Skeletal muscle tissue (tissue), 4 donors: ENCODE results near the gene BCL2L11. TPM values are rescaled to one million over a fixed set of nuclear protein-coding genes. Genes with fewer than 3 reads are reported as not detected.

ENCODE experiments used
- H3K27ac ChIP-seq: one replicate; pipeline ENCODE4 v1.7.0; 2013; ENCODE audit warnings: mild to moderate bottlenecking, low read depth, low read length, inconsistent platforms
- H3K27me3 ChIP-seq, 3 donors: one replicate each; pipeline ENCODE4 v1.7.0; 2013; ENCODE audit warnings: low read length in 3 of 3; ENCODE audit not compliant: control insufficient read depth in 3 of 3, insufficient read depth in 3 of 3
- H3K36me3 ChIP-seq, 3 donors: one replicate each; pipeline ENCODE4 v1.7.0; 2013; ENCODE audit warnings: low read length in 3 of 3; ENCODE audit not compliant: control insufficient read depth in 3 of 3, insufficient read depth in 3 of 3
- H3K4me1 ChIP-seq, 3 donors: one replicate each; pipeline ENCODE4 v1.7.0; 2013; ENCODE audit warnings: low read length in 3 of 3, mild to moderate bottlenecking in 3 of 3; ENCODE audit not compliant: control insufficient read depth in 3 of 3, insufficient read depth in 3 of 3
- H3K4me3 ChIP-seq, 3 donors: one replicate each; pipeline ENCODE4 v1.7.0; 2013; ENCODE audit warnings: low read length in 3 of 3
- H3K9ac ChIP-seq, 3 donors: one replicate each; pipeline ENCODE4 v1.7.0; 2013; ENCODE audit warnings: low read length in 3 of 3, mild to moderate bottlenecking in 3 of 3, moderate library complexity in 2 of 3, low read depth in 1 of 3
- H3K9me3 ChIP-seq, 3 donors: one replicate each; pipeline ENCODE4 v1.7.0; 2013; ENCODE audit warnings: low read length in 3 of 3; ENCODE audit not compliant: control insufficient read depth in 3 of 3
- total RNA-seq: library from RNA; depleted of rRNA; stranded (reverse); fragments of >200 nt; gene quantifications from one replicate; pipeline ENCODE4 v1.2.3, GENCODE V29; 2014
- donor health status: Osteomylitis.

The BCL2L11 gene
- total RNA-seq, 1 donor from 2014 or later: 6.3 TPM

DNA sequence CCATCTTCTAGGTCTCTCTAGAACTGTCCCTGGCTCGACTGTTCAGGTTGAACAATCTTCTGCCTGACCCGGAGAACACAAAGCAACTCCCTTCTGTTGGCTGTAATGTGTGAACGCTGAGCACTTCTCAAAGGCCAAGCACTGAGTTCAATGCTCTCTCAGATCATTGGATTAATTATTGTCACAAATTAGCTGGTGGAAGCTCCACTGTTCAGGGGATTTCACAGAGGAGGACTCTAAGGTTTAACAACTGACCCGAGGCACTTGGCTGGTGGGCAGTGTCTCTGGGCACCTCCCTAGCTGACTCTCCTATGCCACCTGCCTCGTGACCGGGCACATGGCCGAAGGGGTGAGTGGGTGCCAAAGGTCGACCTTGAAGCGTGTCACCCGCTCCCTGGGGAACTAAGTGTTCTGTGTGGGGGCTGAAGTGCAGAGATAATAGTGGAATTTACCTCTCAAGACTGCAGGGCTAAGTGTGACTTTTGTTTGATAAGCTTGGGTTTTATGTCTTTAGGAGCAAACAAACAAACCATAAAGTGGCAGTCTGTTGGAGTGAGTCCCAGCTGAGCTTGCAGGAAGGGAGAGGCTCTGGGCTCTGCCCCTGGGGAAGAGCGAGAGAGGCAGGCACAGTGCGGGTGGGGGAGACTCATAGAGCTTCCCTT is 64.8 kb downstream of the BCL2L11 start:
- peak overlapping the region in 2 of 3 donors; percentile 15 to 27 for H3K4me3 ChIP-seq
- H3K4me1 ChIP-seq: peaks cover 11 to 19% (median 15%) of the 10 kb centered on the region in 3 donors
- H3K9ac ChIP-seq: peak overlapping the region in 1 of 3 donors; percentile 19
- H3K36me3 ChIP-seq: no peaks in the 10 kb centered on the region
- no peaks in the 10 kb centered on the region for H3K9me3 ChIP-seq
- H3K27ac ChIP-seq: no peak overlapping the region
- H3K27me3 ChIP-seq: no peaks in the 10 kb centered on the region

DNA sequence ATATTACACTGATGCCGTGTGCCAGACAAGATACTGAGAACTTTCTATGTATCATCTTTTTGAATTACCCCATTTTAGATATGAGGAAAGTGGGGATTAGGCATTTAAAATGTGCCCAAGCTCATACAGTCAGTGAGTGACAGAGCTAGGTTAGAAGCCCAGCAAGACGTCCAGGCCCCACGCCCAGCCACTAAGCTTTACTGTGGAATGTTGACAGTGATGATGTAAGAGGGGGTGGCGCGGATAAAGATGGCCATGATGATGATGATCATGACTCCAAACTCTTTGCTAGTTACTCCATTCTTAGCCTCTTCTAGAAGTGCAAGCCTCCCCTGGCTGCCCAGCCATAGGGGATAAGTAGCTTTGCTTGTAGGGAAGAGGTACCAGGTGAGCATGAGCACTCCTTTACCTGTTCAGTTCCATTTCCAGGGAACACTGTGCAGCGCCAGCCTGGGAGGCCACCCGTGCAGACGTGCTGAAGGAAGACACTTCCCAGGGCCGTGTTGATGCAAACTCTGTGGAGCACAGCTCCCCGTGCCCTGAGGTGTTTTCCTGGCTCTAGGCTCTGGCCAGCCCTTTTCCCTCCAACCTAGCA is 65.5 kb downstream of the BCL2L11 start:
- H3K27me3 ChIP-seq: no peaks in the 10 kb centered on the region
- H3K36me3 ChIP-seq: no peaks in the 10 kb centered on the region
- no peak overlapping the region for H3K9ac ChIP-seq
- no peak overlapping the region for H3K27ac ChIP-seq
- no peaks in the 10 kb centered on the region for H3K9me3 ChIP-seq
- peaks cover 11 to 19% (median 15%) of the 10 kb centered on the region in 3 donors for H3K4me1 ChIP-seq
- H3K4me3 ChIP-seq: no peak overlapping the region

DNA sequence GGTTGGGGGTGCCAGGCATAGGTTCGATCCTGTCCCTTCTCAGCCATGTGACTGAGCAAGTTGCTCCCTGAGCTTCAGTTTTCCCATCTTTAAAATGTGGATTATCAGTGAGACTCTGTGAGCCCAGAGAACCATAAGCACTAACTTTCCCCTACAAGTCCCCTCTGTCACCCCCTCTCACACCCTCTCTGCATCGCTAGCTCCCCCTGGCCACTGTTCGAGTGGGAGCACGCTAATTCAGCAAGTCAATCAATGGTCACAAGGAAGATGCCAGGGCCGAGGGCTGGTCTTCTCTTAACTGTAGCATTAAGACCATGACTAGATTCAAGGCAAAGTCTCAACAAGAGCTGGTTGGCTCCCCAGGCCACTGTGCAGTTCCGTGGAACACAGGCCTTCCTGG is 66.2 kb downstream of the BCL2L11 start:
- Histone ChIP-seq H3K9ac (no peak overlapping the region), H3K9me3 (no peaks in the 10 kb centered on the region)

DNA sequence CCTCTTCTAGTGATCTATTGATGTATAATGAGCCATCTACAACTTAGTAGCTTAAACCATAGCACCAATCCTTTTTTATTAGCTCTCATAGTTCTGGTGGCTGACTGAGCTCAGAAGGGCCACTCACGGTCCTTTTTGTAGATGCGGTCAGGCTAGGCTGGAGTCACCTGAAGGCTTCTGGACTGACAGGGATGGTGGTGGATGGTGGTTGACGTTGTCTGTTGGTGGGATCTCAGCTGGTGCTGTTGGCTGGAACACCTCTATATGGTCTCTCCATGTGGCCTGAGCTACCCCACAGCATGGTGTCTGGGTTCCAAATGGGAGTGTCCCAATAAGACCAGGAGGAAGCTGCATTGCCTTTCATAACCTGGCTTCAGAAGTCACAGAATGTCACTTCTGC is 68.0 kb downstream of the BCL2L11 start:
- Histone ChIP-seq H3K9me3 (no peaks in the 10 kb centered on the region), H3K4me1 (peaks cover 11 to 19% (median 15%) of the 10 kb centered on the region in 3 donors), H3K27me3 (no peaks in the 10 kb centered on the region), H3K36me3 (no peaks in the 10 kb centered on the region), H3K27ac (no peak overlapping the region), H3K4me3 (no peak overlapping the region), H3K9ac (no peak overlapping the region)

More for the DNA sequence above, 66.2 kb downstream of the BCL2L11 start:
- Histone ChIP-seq H3K27ac (no peak overlapping the region), H3K27me3 (no peaks in the 10 kb centered on the region), H3K4me3 (no peak overlapping the region), H3K4me1 (peaks cover 11 to 19% (median 15%) of the 10 kb centered on the region in 3 donors), H3K36me3 (no peaks in the 10 kb centered on the region)

DNA sequence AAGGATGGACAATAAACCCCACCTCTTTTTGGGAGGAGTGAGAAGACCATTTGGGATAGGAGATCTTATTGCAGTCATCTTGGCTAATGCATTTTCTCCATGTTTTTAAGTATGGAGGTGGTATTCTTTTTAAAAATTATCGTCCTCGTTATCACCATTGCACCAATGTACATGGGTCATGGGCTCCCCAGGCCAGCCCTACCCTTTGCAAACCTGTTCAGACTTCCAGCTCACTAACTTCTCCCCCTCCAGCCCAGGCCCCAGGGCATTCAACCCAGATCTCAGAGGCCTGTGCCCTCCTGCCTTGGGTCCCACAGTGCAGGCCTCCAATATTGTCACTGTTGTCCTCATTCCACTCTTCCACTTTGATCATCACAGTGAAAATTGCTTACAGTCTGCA is 68.4 kb downstream of the BCL2L11 start:
- no peaks in the 10 kb centered on the region for H3K9me3 ChIP-seq
- H3K4me1 ChIP-seq: peaks cover 11 to 19% (median 15%) of the 10 kb centered on the region in 3 donors
- no peak overlapping the region for H3K9ac ChIP-seq
- no peak overlapping the region for H3K27ac ChIP-seq
- H3K4me3 ChIP-seq: no peak overlapping the region
- no peaks in the 10 kb centered on the region for H3K27me3 ChIP-seq
- H3K36me3 ChIP-seq: no peaks in the 10 kb centered on the region

DNA sequence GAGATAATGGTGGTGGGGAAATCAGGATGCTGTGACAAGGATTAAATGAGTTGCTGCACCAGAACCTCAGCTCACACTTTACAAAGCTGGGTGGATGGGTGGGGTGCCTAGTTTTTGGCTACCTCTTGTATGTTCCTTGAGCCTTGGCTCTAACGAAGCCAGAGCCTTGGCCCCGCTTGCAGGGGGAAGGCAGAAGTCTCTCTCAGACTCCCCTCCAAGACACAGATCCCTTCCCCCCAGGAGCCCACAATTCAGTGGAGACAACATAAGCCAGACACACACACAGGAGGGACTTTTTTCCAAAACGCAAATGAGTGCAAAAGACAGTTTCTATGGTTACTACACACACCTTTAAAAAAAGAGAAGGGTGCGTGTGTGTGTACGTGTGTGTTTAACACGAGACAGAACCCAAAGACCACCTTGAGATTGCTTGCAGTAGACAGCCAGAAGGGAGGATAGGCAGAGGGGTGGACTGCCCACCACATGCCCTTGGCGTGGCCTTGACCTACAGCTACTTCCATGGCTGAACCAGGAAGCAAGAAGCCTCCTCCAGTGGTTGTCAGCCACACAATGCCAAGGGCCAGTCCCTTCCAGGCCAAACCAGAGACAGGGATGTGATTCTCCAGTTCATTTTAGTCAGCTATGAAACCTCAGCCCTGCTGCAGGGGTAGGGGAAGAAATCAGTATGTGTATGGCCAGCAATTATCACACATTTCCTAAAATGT is 70.3 kb downstream of the BCL2L11 start:
- H3K27ac ChIP-seq: no peak overlapping the region
- H3K9me3 ChIP-seq: no peaks in the 10 kb centered on the region
- peaks cover 0 to 1% (median under 1%) of the 10 kb centered on the region in 3 donors for H3K4me1 ChIP-seq
- no peak overlapping the region for H3K9ac ChIP-seq
- H3K27me3 ChIP-seq: no peaks in the 10 kb centered on the region
- H3K4me3 ChIP-seq: no peak overlapping the region
- no peaks in the 10 kb centered on the region for H3K36me3 ChIP-seq

DNA sequence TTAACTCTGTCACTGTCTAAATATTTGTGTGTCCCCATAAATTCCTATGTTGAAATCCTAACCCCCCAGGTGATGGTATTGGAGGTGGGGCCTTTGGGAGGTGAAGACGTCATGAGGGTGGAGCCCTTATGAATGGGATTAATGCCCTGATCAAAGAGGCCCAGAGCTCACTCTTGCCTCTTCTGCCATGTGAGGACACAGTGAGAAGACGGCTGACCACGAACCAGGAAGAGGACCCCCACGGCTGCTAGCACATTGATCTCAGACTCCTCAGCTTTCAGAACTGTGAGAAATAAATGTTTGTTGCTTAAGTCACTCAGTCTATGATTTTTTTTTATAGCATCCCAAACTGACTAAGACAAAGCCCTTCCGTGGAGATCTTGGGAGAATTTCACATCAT is 71.2 kb downstream of the BCL2L11 start:
- H3K4me1 ChIP-seq: peaks cover 0 to 2% (median 0%) of the 10 kb centered on the region in 3 donors
- no peaks in the 10 kb centered on the region for H3K27me3 ChIP-seq
- no peak overlapping the region for H3K4me3 ChIP-seq
- H3K36me3 ChIP-seq: no peaks in the 10 kb centered on the region
- no peak overlapping the region for H3K27ac ChIP-seq
- H3K9ac ChIP-seq: no peak overlapping the region
- H3K9me3 ChIP-seq: no peaks in the 10 kb centered on the region

DNA sequence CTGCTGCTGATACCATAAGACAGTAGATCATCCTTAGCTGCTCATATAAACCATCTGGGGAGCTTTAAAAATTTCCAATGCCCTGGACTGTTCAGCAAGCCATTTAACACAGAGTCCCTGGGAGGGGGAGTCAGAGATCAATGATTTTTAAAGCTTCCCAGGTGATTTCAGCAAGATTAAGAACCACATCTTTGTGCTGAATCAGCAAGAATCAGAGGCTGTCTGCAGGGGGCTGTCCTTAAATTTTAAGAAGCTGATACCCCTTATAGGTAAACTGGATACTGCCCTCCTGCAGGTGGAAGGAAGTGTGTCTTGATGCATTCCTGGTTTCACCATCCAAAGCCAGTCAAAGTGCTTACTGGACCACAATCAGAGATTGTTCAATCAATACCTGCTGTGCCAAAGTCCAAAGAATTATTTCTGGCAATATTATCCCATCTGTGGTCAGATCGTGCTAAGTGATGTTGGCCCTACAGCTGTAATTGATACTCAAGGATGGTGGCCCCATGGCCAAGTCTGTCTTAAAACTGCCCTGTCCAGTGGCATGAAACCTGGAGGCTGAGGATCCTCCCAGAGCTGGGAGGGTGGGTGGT is 72.2 kb downstream of the BCL2L11 start:
- H3K27ac ChIP-seq: no peak overlapping the region
- peaks cover 0 to 2% (median 0%) of the 10 kb centered on the region in 3 donors for H3K4me1 ChIP-seq
- H3K4me3 ChIP-seq: no peak overlapping the region
- no peaks in the 10 kb centered on the region for H3K9me3 ChIP-seq
- H3K27me3 ChIP-seq: no peaks in the 10 kb centered on the region
- no peaks in the 10 kb centered on the region for H3K36me3 ChIP-seq
- H3K9ac ChIP-seq: no peak overlapping the region

DNA sequence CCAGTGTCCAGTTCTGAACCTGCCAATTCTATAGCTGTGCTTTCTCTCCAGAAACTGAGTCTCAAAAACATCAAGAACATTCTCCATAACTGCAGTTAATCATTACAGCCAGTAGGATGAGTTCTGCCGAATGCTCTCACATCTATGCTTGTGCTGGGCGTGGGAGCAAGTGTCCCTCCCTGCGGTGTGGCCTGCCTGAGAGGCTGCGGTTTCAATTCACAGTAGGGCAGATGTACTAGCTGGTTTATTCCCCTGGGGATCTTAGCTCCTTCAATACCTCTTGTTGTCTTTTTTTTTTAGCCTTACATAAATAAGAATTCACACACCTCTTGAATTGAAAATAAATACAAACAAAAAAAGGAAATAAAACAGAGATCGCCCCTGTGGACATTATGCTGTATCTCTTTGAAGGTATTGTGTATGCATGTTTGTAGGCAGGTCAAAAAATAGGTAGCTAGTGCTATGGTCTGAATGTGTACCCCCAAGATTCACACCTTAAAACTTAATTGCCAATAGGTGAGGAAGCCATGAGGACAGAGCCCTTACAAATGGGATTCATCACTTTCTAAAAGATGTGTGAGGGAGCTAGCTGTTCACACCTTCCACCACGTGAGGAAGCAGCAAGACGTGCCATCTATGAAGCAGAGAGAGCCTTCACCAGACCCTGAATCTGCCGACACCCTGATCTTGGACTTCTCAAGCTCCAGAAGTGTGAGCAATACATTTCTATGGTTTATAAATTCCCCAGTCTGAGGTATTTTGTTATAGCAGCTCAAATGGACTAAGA is 74.3 kb downstream of the BCL2L11 start:
- no peak overlapping the region for H3K9ac ChIP-seq
- H3K4me1 ChIP-seq: peaks cover 0 to 5% (median 4%) of the 10 kb centered on the region in 3 donors
- no peaks in the 10 kb centered on the region for H3K9me3 ChIP-seq
- no peak overlapping the region for H3K4me3 ChIP-seq
- H3K27me3 ChIP-seq: no peaks in the 10 kb centered on the region
- no peaks in the 10 kb centered on the region for H3K36me3 ChIP-seq
- no peak overlapping the region for H3K27ac ChIP-seq
